PC-9 (cell line): Measurements from ENCODE around the gene BNC1. TPM values are rescaled to one million over a fixed set of nuclear protein-coding genes. Genes with fewer than 3 reads are reported as not detected.
A peak's percentile ranks its signal among the peaks of the same experiment; 100 is the strongest.
"Not testable (repeated sequence)": the region's sequence is repeated elsewhere in the genome, so short reads cannot be mapped to it uniquely, and the experiment has no call there.

Experiments
- BruUV-seq: library from RNA; stranded (reverse); fragments of 400-500 nt; replicated peaks from 2 replicates; lab custom pipeline; 2021; lab: Mats Ljungman, UMichigan
- CTCF ChIA-PET: fragments of 300-600 bp; sonication (Branson Sonifier 250); formaldehyde crosslinking; loops from one replicate; lab custom pipeline; 2022; ENCODE audit warnings: antibody characterized with exemption; lab: Charles Lee
- POLR2A ChIA-PET: fragments of 300-600 bp; sonication (Branson Sonifier 250); formaldehyde crosslinking; loops from one replicate; lab custom pipeline; 2022; ENCODE audit warnings: antibody characterized with exemption; ENCODE audit not compliant: unreplicated experiment; lab: Charles Lee
- DNase-seq, 2 experiments: peaks; one replicate each; pipeline versions ENCODE4 v3.0.0 to v3.0.0-alpha.2; 2015 to 2022; ENCODE audit warnings: mixed read lengths in 1 of 2
- H2AFZ ChIP-seq: fragments of 200-600 bp; sonication (generic); 2 replicates; pipeline ENCODE4 v1.8.1; 2017; ENCODE audit warnings: antibody characterized with exemption
- H3F3A ChIP-seq: fragments of 200-600 bp; sonication (generic); 2 replicates; pipeline ENCODE4 v1.8.1; 2017; ENCODE audit warnings: antibody characterized with exemption, mild to moderate bottlenecking, low read depth; ENCODE audit not compliant: insufficient read depth
- H3K27ac ChIP-seq: fragments of 200-600 bp; sonication (generic); 2 replicates; pipeline ENCODE4 v1.6.1; 2016; ENCODE audit warnings: mixed run types
- H3K27me3 ChIP-seq: fragments of 200-600 bp; sonication (generic); 2 replicates; pipeline ENCODE4 v1.6.1; 2016; ENCODE audit warnings: low read depth, mixed run types; ENCODE audit not compliant: insufficient read depth
- H3K36me3 ChIP-seq: fragments of 200-600 bp; sonication (generic); 2 replicates; pipeline ENCODE4 v1.6.1; 2016; ENCODE audit warnings: low read depth, mixed run types
- H3K4me1 ChIP-seq: fragments of 200-600 bp; sonication (generic); replicated peaks from 2 replicates; pipeline ENCODE4 v1.6.1; 2016; ENCODE audit warnings: mixed run types; ENCODE audit not compliant: insufficient read depth
- H3K4me2 ChIP-seq: fragments of 200-600 bp; sonication (generic); 2 replicates; pipeline ENCODE4 v1.6.1; 2017; ENCODE audit warnings: mixed run types
- H3K4me3 ChIP-seq: fragments of 200-600 bp; sonication (generic); 2 replicates; pipeline ENCODE4 v1.6.1; 2016; ENCODE audit warnings: mixed run types
- H3K79me2 ChIP-seq: fragments of 200-600 bp; sonication (generic); 2 replicates; pipeline ENCODE4 v1.6.1; 2017; ENCODE audit warnings: low read depth, mixed run types
- H3K9me2 ChIP-seq: fragments of 200-600 bp; sonication (generic); 2 replicates; pipeline ENCODE4 v1.8.1; 2017; ENCODE audit warnings: mild to moderate bottlenecking; ENCODE audit not compliant: insufficient read depth
- H3K9me3 ChIP-seq: fragments of 200-600 bp; sonication (generic); 2 replicates; pipeline ENCODE4 v1.8.1; 2016; ENCODE audit warnings: low read depth; ENCODE audit not compliant: insufficient read depth
- H4K20me1 ChIP-seq: fragments of 200-600 bp; sonication (generic); 2 replicates; pipeline ENCODE4 v1.8.1; 2017; ENCODE audit not compliant: insufficient read depth
- EZH2 ChIP-seq: fragments of 200-600 bp; sonication (generic); IDR thresholded peaks from 2 replicates; pipeline ENCODE4 v1.8.0; 2017; ENCODE audit warnings: antibody characterized with exemption, low read depth
- intact Hi-C: fragments of 100-400 bp; cut with micrococcal nuclease; formaldehyde crosslinking; loops from one replicate; pipeline ENCODE4 v1.10.0; 2022; ENCODE audit not compliant: unreplicated experiment
- total RNA-seq: library from RNA; stranded (reverse); gene quantifications from 2 replicates; pipeline ENCODE4 v1.2.3, GENCODE V29; 2021
- TF ChIP-seq, protein P1 (sequence below): fragments of 200-600 bp; sonication (generic); conservative IDR thresholded peaks from 2 replicates; pipeline ENCODE4 v1.6.1; 2017; ENCODE audit warnings: mixed run types, antibody characterized with exemption, mild to moderate bottlenecking, moderate library complexity

BNC1 gene
- total RNA-seq, 1 experiment from 2014 or later, result 0.83 TPM

GRCh38 chr15:83230242-83230641, 54.2 kb downstream of the BNC1 start:
- no peak overlapping the region for H3K4me3 ChIP-seq
- no peaks in the 10 kb centered on the region for H4K20me1 ChIP-seq
- BruUV-seq, result no TSS peak
- H3K9me3 ChIP-seq, result peaks cover 4% of the 10 kb centered on the region; the same call in 1 of the 2 replicates
- POLR2A ChIA-PET, result no interaction called here
- TF ChIP-seq EZH2, result no peak
- TF ChIP-seq, protein P1, sequence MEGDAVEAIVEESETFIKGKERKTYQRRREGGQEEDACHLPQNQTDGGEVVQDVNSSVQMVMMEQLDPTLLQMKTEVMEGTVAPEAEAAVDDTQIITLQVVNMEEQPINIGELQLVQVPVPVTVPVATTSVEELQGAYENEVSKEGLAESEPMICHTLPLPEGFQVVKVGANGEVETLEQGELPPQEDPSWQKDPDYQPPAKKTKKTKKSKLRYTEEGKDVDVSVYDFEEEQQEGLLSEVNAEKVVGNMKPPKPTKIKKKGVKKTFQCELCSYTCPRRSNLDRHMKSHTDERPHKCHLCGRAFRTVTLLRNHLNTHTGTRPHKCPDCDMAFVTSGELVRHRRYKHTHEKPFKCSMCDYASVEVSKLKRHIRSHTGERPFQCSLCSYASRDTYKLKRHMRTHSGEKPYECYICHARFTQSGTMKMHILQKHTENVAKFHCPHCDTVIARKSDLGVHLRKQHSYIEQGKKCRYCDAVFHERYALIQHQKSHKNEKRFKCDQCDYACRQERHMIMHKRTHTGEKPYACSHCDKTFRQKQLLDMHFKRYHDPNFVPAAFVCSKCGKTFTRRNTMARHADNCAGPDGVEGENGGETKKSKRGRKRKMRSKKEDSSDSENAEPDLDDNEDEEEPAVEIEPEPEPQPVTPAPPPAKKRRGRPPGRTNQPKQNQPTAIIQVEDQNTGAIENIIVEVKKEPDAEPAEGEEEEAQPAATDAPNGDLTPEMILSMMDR, result no peak
- DNase-seq, result no peak
- no peak overlapping the region for H2AFZ ChIP-seq
- no peaks in the 10 kb centered on the region for H3F3A ChIP-seq
- no peaks in the 10 kb centered on the region for H3K4me1 ChIP-seq
- H3K27me3 ChIP-seq, result no peaks in the 10 kb centered on the region
- intact Hi-C loops, result no loop called here
- H3K79me2 ChIP-seq, result no peaks in the 10 kb centered on the region
- no peak overlapping the region for H3K4me2 ChIP-seq
- H3K27ac ChIP-seq, result no peak overlapping the region
- no peaks in the 10 kb centered on the region for H3K36me3 ChIP-seq
- no peaks in the 10 kb centered on the region for H3K9me2 ChIP-seq
- CTCF ChIA-PET, result no interaction called here

DNA sequence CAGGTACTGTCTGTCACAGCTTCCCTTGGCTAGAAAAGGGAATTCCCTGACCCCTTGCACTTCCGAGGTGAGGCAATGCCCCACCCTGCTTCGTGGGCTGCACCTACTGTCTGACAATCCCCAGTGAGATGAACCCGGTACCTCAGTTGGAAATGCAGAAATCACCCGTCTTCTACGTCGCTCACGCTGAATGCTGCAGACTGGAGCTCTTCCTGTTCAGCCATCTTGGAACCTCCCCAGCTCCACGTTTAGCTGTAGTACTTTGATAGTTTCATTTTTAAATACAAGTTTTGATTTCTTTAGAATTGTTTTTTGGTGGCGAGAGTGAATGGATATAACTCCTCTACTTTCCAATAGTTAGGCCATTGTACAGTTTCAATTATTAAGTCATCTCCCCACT, 59.0 kb downstream of the BNC1 start:
- Histone ChIP-seq H3K9me3 (no peaks in the 10 kb centered on the region), H3K36me3 (no peaks in the 10 kb centered on the region), H3K4me3 (no peak overlapping the region), H3K9me2 (no peaks in the 10 kb centered on the region), H3K4me1 (no peaks in the 10 kb centered on the region), H3F3A (no peaks in the 10 kb centered on the region), H3K27ac (no peak overlapping the region), H3K4me2 (peak overlapping the region; percentile 2; the same call in 1 of the 2 replicates), H3K27me3 (no peaks in the 10 kb centered on the region), H4K20me1 (no peaks in the 10 kb centered on the region), H2AFZ (no peak overlapping the region), H3K79me2 (no peaks in the 10 kb centered on the region)
- BruUV-seq, result no TSS peak
- POLR2A ChIA-PET, result no interaction called here
- CTCF ChIA-PET, result no interaction called here
- intact Hi-C loops, result no loop called here
- TF ChIP-seq, protein P1, result no peak
- TF ChIP-seq EZH2, result no peak
- no peak for DNase-seq

GRCh38 chr15:83221781-83222180, 62.7 kb downstream of the BNC1 start:
- H3K79me2 ChIP-seq, H3K36me3 ChIP-seq, H3K4me1 ChIP-seq, H3K9me3 ChIP-seq, BruUV-seq, H3K27me3 ChIP-seq, H3F3A ChIP-seq, H3K27ac ChIP-seq, H3K9me2 ChIP-seq, CTCF ChIA-PET, DNase-seq, H4K20me1 ChIP-seq, POLR2A ChIA-PET, H3K4me3 ChIP-seq, intact Hi-C loops: not testable (repeated sequence)
- H3K4me2 ChIP-seq, result peak overlapping the region; percentile 40; the same call in 1 of the 2 replicates
- H2AFZ ChIP-seq, result peak overlapping the region; percentile 13; the same call in 1 of the 2 replicates

- no peaks in the 10 kb centered on the region for H3K27me3 ChIP-seq
- no peaks in the 10 kb centered on the region for H3K9me2 ChIP-seq
- ChIA-PET CTCF (no interaction called here), POLR2A (no interaction called here)
- no peaks in the 10 kb centered on the region for H4K20me1 ChIP-seq
- TF ChIP-seq, protein P1, result no peak
- no peak for TF ChIP-seq EZH2
- H3K4me2 ChIP-seq, result no peak overlapping the region
- H3K9me3 ChIP-seq, result no peaks in the 10 kb centered on the region
- H3F3A ChIP-seq, result no peaks in the 10 kb centered on the region
- no peaks in the 10 kb centered on the region for H3K79me2 ChIP-seq
- no peaks in the 10 kb centered on the region for H3K36me3 ChIP-seq
- BruUV-seq, result no TSS peak
- no peak overlapping the region for H3K4me3 ChIP-seq
- no peak overlapping the region for H2AFZ ChIP-seq
- no peak for DNase-seq
- H3K4me1 ChIP-seq, result no peaks in the 10 kb centered on the region
- intact Hi-C loops, result no loop called here
- H3K27ac ChIP-seq, result no peak overlapping the region
Measured at GRCh38 chr15:83219026-83219425, 65.4 kb downstream of the BNC1 start.
